Measurements from ENCODE around the gene ZFP36. TPM values are rescaled to one million over a fixed set of nuclear protein-coding genes. Genes with fewer than 3 reads are reported as not detected.

The ZFP36 gene
- total and polyA plus RNA-seq, 2 donors (not counting 1 experiment from before 2014, with no cell fraction given) = 260 to 1,633 TPM

DNA sequence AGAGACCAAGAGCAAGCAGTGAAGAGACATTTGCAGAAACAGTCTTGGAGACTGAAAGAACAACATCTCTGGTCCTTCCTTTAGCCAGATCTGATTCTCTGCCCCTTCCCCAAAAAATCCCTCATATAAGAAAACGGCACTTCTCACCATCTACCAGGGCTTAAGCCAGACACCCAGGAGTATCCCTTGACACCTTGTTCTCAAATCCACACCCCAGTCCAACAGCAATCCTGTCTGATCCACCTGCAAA, 4.1 kb downstream of the ZFP36 start:
- H3K27ac ChIP-seq (ENCODE audit: low read length in 2 of 2) = peak overlapping the region; percentile 100
- POLR2A ChIA-PET = interaction anchor here (2.2 to 2.5 kb wide), 4 partner anchors 9 to 25 kb away, joined by 20 to 74 read pairs (median 40); partner anchors contain the start of genes MED29, PAF1 and RPS16
- H3K9me3 ChIP-seq (ENCODE audit: control extremely low read depth in 1 of 3, control insufficient read depth in 2 of 3, insufficient read depth in 1 of 3, low read length in 2 of 3) = peaks cover 0 to 2% (median 0%) of the 10 kb centered on the region in 3 donors
- Mint-ChIP-seq H3K4me3 (peak overlapping the region; percentile 94), H3K4me1 (peaks cover 54% of the 10 kb centered on the region), H3K27ac (peak overlapping the region; percentile 99), H3K9me3 (ENCODE audit: insufficient read depth) (no peaks in the 10 kb centered on the region), H3K27me3 (no peaks in the 10 kb centered on the region)
- peaks cover 0 to 24% of the 10 kb centered on the region in 2 experiments for H3K36me3 ChIP-seq (replicated peaks in 1 of 2; ENCODE audit: control extremely low read depth in 1 of 2, control insufficient read depth in 1 of 2, extremely low read depth in 1 of 2, insufficient read depth in 2 of 2, low read length in 1 of 2)
- H3K9ac ChIP-seq (ENCODE audit: low read length) = peak overlapping the region; percentile 99
- 77% methylated on average over 1 of the region's 1 CpG for WGBS (ENCODE audit: insufficient coverage)
- H4K20me1 ChIP-seq (ENCODE audit: control insufficient read depth, insufficient read depth, low read length, poor library complexity, severe bottlenecking) = peaks cover 28% of the 10 kb centered on the region
- peak overlapping the region; percentile 38 to 99 (median 95) for H3K4me3 ChIP-seq (ENCODE audit: control extremely low read depth in 1 of 5, extremely low read depth in 1 of 5, insufficient read depth in 1 of 5, low read depth in 2 of 5, low read length in 4 of 5)
- TF ChIP-seq, protein P1, sequence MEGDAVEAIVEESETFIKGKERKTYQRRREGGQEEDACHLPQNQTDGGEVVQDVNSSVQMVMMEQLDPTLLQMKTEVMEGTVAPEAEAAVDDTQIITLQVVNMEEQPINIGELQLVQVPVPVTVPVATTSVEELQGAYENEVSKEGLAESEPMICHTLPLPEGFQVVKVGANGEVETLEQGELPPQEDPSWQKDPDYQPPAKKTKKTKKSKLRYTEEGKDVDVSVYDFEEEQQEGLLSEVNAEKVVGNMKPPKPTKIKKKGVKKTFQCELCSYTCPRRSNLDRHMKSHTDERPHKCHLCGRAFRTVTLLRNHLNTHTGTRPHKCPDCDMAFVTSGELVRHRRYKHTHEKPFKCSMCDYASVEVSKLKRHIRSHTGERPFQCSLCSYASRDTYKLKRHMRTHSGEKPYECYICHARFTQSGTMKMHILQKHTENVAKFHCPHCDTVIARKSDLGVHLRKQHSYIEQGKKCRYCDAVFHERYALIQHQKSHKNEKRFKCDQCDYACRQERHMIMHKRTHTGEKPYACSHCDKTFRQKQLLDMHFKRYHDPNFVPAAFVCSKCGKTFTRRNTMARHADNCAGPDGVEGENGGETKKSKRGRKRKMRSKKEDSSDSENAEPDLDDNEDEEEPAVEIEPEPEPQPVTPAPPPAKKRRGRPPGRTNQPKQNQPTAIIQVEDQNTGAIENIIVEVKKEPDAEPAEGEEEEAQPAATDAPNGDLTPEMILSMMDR (IDR thresholded peaks at IDR 0.05) = no peak
- no peak for TF ChIP-seq EZH2 (IDR thresholded peaks at IDR 0.05; ENCODE audit: borderline replicate concordance, insufficient read depth, low read depth, low read length, poor library complexity, severe bottlenecking)
- H3K79me2 ChIP-seq (ENCODE audit: control insufficient read depth, insufficient read depth, low read length) = peaks cover 40% of the 10 kb centered on the region
- intact Hi-C loops (cut with micrococcal nuclease) = loop anchor here (1.0 to 5.0 kb wide), 4 partner anchors 9 to 1367 kb away; partner anchors contain the start of genes EIF3K, MAP4K1, MIA and RAB4B
- H3K4me2 ChIP-seq (replicated peaks; ENCODE audit: low read depth, low read length, poor library complexity, severe bottlenecking) = peak overlapping the region; percentile 100
- no peak for DNase-seq
- ATAC-seq (ENCODE audit: low read depth) = no peak
- no peaks in the 10 kb centered on the region for H3K27me3 ChIP-seq (replicated peaks in 1 of 4; ENCODE audit: control extremely low read depth in 1 of 4, control insufficient read depth in 3 of 4, insufficient read depth in 4 of 4, low read length in 3 of 4)
- peaks cover 25 to 45% of the 10 kb centered on the region in 2 donors for H3K4me1 ChIP-seq (ENCODE audit: control insufficient read depth in 2 of 2, insufficient read depth in 2 of 2, low read length in 2 of 2)
- no peak overlapping the region for H2AFZ ChIP-seq (ENCODE audit: insufficient read depth, low read depth, low read length, poor library complexity, severe bottlenecking)
- CTCF ChIA-PET = interaction anchor here (1.3 to 2.3 kb wide), 5 partner anchors 11 to 291 kb away, joined by 3 to 260 read pairs (median 23); partner anchors contain the start of genes MED29, PAF1 and RPS16

DNA sequence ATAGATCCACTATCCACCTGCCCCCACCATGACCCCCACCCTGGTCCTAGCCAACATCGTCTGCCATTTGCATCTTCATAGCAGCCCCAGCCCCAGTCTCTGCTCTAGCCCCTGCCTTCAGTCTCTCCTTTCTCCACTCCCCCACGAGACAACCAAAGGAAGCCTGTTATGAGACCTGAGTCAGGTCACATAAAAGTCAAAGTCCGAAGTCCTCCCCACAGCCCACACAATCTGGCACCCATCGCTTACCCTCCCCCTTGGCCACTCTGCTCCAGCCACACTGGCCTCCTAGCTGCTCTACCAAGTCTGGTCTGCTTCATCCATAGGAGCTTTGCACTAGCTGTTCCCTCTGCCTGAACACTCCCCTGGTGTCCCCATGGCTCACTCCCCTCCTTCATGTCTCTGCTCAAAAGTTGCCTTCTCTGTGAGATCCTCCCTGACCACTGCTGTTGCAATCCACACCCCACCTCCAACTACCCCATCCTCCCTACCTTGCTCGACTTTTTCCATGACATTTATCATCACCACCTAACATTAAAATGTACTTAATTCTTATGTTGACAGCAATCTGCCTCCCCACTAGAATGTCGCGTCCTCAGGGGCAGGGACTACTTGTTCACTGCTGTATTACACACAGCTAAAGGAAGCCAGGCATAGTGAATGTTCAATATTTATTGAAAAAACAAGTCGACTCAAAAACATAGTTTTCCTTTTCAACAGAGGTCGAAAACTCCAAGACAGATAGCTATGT, 4.6 kb downstream of the ZFP36 start:
- WGBS (ENCODE audit: insufficient coverage) = 51% methylated on average over 5 of the region's 9 CpGs
- CTCF ChIA-PET = interaction anchor here (0.7 to 2.3 kb wide), 20 partner anchors 8 to 292 kb away, joined by 3 to 260 read pairs (median 4); partner anchors contain the start of genes EID2B, MED29, PAF1 and RPS16
- TF ChIP-seq, protein P1 (IDR thresholded peaks at IDR 0.05) = no peak
- no peak for TF ChIP-seq EZH2 (IDR thresholded peaks at IDR 0.05; ENCODE audit: borderline replicate concordance, insufficient read depth, low read depth, low read length, poor library complexity, severe bottlenecking)
- Histone ChIP-seq H3K79me2 (ENCODE audit: control insufficient read depth, insufficient read depth, low read length) (peaks cover 36% of the 10 kb centered on the region), H3K4me2 (replicated peaks; ENCODE audit: low read depth, low read length, poor library complexity, severe bottlenecking) (peak overlapping the region; percentile 100), H3K4me1 (ENCODE audit: control insufficient read depth in 2 of 2, insufficient read depth in 2 of 2, low read length in 2 of 2) (peaks cover 24 to 40% of the 10 kb centered on the region in 2 donors), H3K27ac (ENCODE audit: low read length in 2 of 2) (peak overlapping the region; percentile 100), H3K4me3 (ENCODE audit: control extremely low read depth in 1 of 5, extremely low read depth in 1 of 5, insufficient read depth in 1 of 5, low read depth in 2 of 5, low read length in 4 of 5) (peak overlapping the region; percentile 56 to 99 (median 95)), H2AFZ (ENCODE audit: insufficient read depth, low read depth, low read length, poor library complexity, severe bottlenecking) (no peak overlapping the region), H3K36me3 (replicated peaks in 1 of 2; ENCODE audit: control extremely low read depth in 1 of 2, control insufficient read depth in 1 of 2, extremely low read depth in 1 of 2, insufficient read depth in 2 of 2, low read length in 1 of 2) (peaks cover 0 to 24% of the 10 kb centered on the region in 2 experiments), H4K20me1 (ENCODE audit: control insufficient read depth, insufficient read depth, low read length, poor library complexity, severe bottlenecking) (peaks cover 28% of the 10 kb centered on the region), H3K9ac (ENCODE audit: low read length) (peak overlapping the region; percentile 99), H3K9me3 (ENCODE audit: control extremely low read depth in 1 of 3, control insufficient read depth in 2 of 3, insufficient read depth in 1 of 3, low read length in 2 of 3) (peaks cover 0 to 2% (median 0%) of the 10 kb centered on the region in 3 donors), H3K27me3 (replicated peaks in 1 of 4; ENCODE audit: control extremely low read depth in 1 of 4, control insufficient read depth in 3 of 4, insufficient read depth in 4 of 4, low read length in 3 of 4) (no peaks in the 10 kb centered on the region)
- no peaks in the 10 kb centered on the region for H3K9me3 Mint-ChIP-seq (ENCODE audit: insufficient read depth)
- no peaks in the 10 kb centered on the region for H3K27me3 Mint-ChIP-seq
- peak overlapping the region; percentile 99 for H3K27ac Mint-ChIP-seq
- POLR2A ChIA-PET = interaction anchor here (1.2 to 2.5 kb wide), 6 partner anchors 9 to 75 kb away, joined by 3 to 74 read pairs (median 23); partner anchors contain the start of genes GMFG, MED29, PAF1 and RPS16
- intact Hi-C loops (cut with micrococcal nuclease) = loop anchor here (1.0 to 5.0 kb wide), 3 partner anchors 14 to 1366 kb away; partner anchors contain the start of genes EIF3K, MAP4K1, MIA and RAB4B
- peak overlapping the region; percentile 94 for H3K4me3 Mint-ChIP-seq
- no peak for ATAC-seq (ENCODE audit: low read depth)
- no peak for DNase-seq
- H3K4me1 Mint-ChIP-seq = peaks cover 49% of the 10 kb centered on the region

Data from B cell (primary cell).